Fibroblast of lung (primary cell): Measurements from ENCODE around the gene TCP11. TPM values are rescaled to one million over a fixed set of nuclear protein-coding genes. Genes with fewer than 3 reads are reported as not detected.

ENCODE experiments used
- DNase-seq, 2 donors: peaks; one replicate each; pipeline versions ENCODE4 v3.0.0 to v3.0.0-alpha.2; 2010; ENCODE audit warnings: low read depth in 2 of 2
- H2AFZ ChIP-seq: 2 replicates; pipeline ENCODE4 v1.5.1; 2012; ENCODE audit warnings: low read length, control low read depth, inconsistent platforms
- H3K27ac ChIP-seq: 2 replicates; pipeline ENCODE4 v1.5.1; 2011; ENCODE audit warnings: low read length, control low read depth; ENCODE audit not compliant: insufficient read depth
- H3K27me3 ChIP-seq: 2 replicates; pipeline ENCODE4 v1.5.1; 2011; ENCODE audit warnings: mild to moderate bottlenecking, low read length; ENCODE audit not compliant: control insufficient read depth, insufficient read depth
- H3K36me3 ChIP-seq: 2 replicates; pipeline ENCODE4 v1.5.1; 2011; ENCODE audit warnings: low read length; ENCODE audit not compliant: control insufficient read depth, insufficient read depth
- H3K4me1 ChIP-seq: 2 replicates; pipeline ENCODE4 v1.5.1; 2011; ENCODE audit warnings: low read length; ENCODE audit not compliant: control insufficient read depth, insufficient read depth; ENCODE audit errors: extremely low read depth
- H3K4me2 ChIP-seq: 2 replicates; pipeline ENCODE4 v1.5.1; 2011; ENCODE audit warnings: low read length, control low read depth; ENCODE audit not compliant: insufficient read depth; ENCODE audit errors: extremely low read depth
- H3K4me3 ChIP-seq, 4 experiments: fragments of 200-600 bp in 1 of 4; sonication (generic) in 1 of 4; replicated peaks in 1 of 4; 2 replicates each; pipeline ENCODE4 v1.5.1; 2011 to 2016; ENCODE audit warnings: low read length in 4 of 4, low read depth in 3 of 4, mild to moderate bottlenecking in 3 of 4, control low read depth in 2 of 4, inconsistent platforms in 1 of 4, mixed read lengths in 1 of 4; ENCODE audit not compliant: insufficient read depth in 1 of 4; ENCODE audit errors: control extremely low read depth in 1 of 4
- H3K79me2 ChIP-seq: 2 replicates; pipeline ENCODE4 v1.5.1; 2012; ENCODE audit warnings: mild to moderate bottlenecking, low read length, inconsistent platforms; ENCODE audit not compliant: control insufficient read depth, insufficient read depth
- H3K9ac ChIP-seq: 2 replicates; pipeline ENCODE4 v1.5.1; 2011; ENCODE audit warnings: mild to moderate bottlenecking, low read length, control low read depth; ENCODE audit not compliant: insufficient read depth
- H3K9me3 ChIP-seq: 2 replicates; pipeline ENCODE4 v1.5.1; 2012; ENCODE audit warnings: low read depth, low read length; ENCODE audit not compliant: control insufficient read depth, insufficient read depth
- H4K20me1 ChIP-seq: 2 replicates; pipeline ENCODE4 v1.5.1; 2011; ENCODE audit warnings: low read length; ENCODE audit not compliant: control insufficient read depth, insufficient read depth; ENCODE audit errors: extremely low read depth
- CTCF ChIP-seq, 2 donors: IDR thresholded peaks in 1 of 2; conservative IDR thresholded peaks in 1 of 2; 1 replicate in 1 of 2; 2 replicates in 1 of 2; pipeline ENCODE4 v1.5.1; 2011 to 2012; ENCODE audit warnings: low read length in 2 of 2, control low read depth in 1 of 2, inconsistent platforms in 1 of 2, low read depth in 1 of 2, mild to moderate bottlenecking in 1 of 2
- EZH2 ChIP-seq: IDR thresholded peaks from 2 replicates; pipeline ENCODE4 v1.5.1; 2012; ENCODE audit warnings: low read length, control low read depth, mild to moderate bottlenecking; ENCODE audit errors: missing control alignments
- polyA plus RNA-seq, 2 donors: library from polyadenylated mRNA; depleted of rRNA in 1 of 2; stranded (reverse) in 1 of 2; unstranded in 1 of 2; fragments of >200 nt; gene quantifications; 2 replicates each; pipeline ENCODE4 v1.2.1, GENCODE V29; 2011 to 2012; ENCODE audit warnings: missing spikeins in 1 of 2
- total RNA-seq: library from RNA; depleted of rRNA; stranded (reverse); fragments of >200 nt; gene quantifications from 2 replicates; pipeline ENCODE4 v1.2.1, GENCODE V29; 2014

TCP11 gene
- total and polyA plus RNA-seq, 2 donors (not counting 1 experiment from before 2014, with no cell fraction given) = 0.17 to 0.24 TPM

- Histone ChIP-seq H2AFZ (no peak overlapping the region), H3K9me3 (no peaks in the 10 kb centered on the region), H3K4me2 (no peak overlapping the region), H4K20me1 (no peaks in the 10 kb centered on the region), H3K4me3 (no peak overlapping the region), H3K9ac (no peak overlapping the region), H3K27ac (no peak overlapping the region), H3K4me1 (no peaks in the 10 kb centered on the region), H3K36me3 (no peaks in the 10 kb centered on the region), H3K27me3 (no peaks in the 10 kb centered on the region), H3K79me2 (no peaks in the 10 kb centered on the region)
- no peak for DNase-seq
- TF ChIP-seq EZH2 = no peak
- TF ChIP-seq CTCF (conservative IDR thresholded peaks at IDR 0.05 in 1 of 2, IDR thresholded peaks at IDR 0.05 in 1 of 2; ENCODE audit: low read depth in 1 of 2, low read length in 2 of 2) = no peak
Observed at GRCh38 chr6:35073211-35073610, 67.9 kb downstream of the TCP11 start.

- Histone ChIP-seq H3K4me2 (no peak overlapping the region), H3K9me3 (no peaks in the 10 kb centered on the region), H3K4me3 (no peak overlapping the region), H2AFZ (no peak overlapping the region), H3K9ac (no peak overlapping the region), H3K27me3 (no peaks in the 10 kb centered on the region), H3K27ac (no peak overlapping the region), H3K36me3 (no peaks in the 10 kb centered on the region), H3K79me2 (no peaks in the 10 kb centered on the region), H3K4me1 (no peaks in the 10 kb centered on the region), H4K20me1 (no peaks in the 10 kb centered on the region)
- DNase-seq = no peak
- TF ChIP-seq CTCF (conservative IDR thresholded peaks at IDR 0.05 in 1 of 2, IDR thresholded peaks at IDR 0.05 in 1 of 2; ENCODE audit: low read depth in 1 of 2, low read length in 2 of 2) = no peak
- no peak for TF ChIP-seq EZH2
Observed at GRCh38 chr6:35072698-35073055, 68.5 kb downstream of the TCP11 start.

- Histone ChIP-seq H3K9ac (no peak overlapping the region), H3K9me3 (no peaks in the 10 kb centered on the region), H3K4me2 (no peak overlapping the region), H3K36me3 (no peaks in the 10 kb centered on the region), H3K4me1 (no peaks in the 10 kb centered on the region), H3K27me3 (no peaks in the 10 kb centered on the region), H3K27ac (no peak overlapping the region), H4K20me1 (no peaks in the 10 kb centered on the region), H3K4me3 (no peak overlapping the region), H3K79me2 (no peaks in the 10 kb centered on the region), H2AFZ (no peak overlapping the region)
- TF ChIP-seq EZH2 (no peak), CTCF (conservative IDR thresholded peaks at IDR 0.05 in 1 of 2, IDR thresholded peaks at IDR 0.05 in 1 of 2; ENCODE audit: low read depth in 1 of 2, low read length in 2 of 2) (no peak)
- DNase-seq = no peak
Observed at GRCh38 chr6:35072051-35072697, 69.0 kb downstream of the TCP11 start.
